Mammary epithelial cell (primary cell): ENCODE measurements around the gene SSH3.

Experiments used
- CTCF ChIP-seq, 2 donors: IDR thresholded peaks in 1 of 2; conservative IDR thresholded peaks in 1 of 2; 2 replicates each; pipeline ENCODE4 v1.5.1; 2011 to 2012; ENCODE audit warnings: inconsistent platforms in 2 of 2, low read length in 2 of 2, mild to moderate bottlenecking in 2 of 2, control low read depth in 1 of 2, low read depth in 1 of 2; ENCODE audit not compliant: insufficient read depth in 1 of 2; ENCODE audit errors: extremely low read depth in 1 of 2
- EZH2 ChIP-seq: IDR thresholded peaks from 2 replicates; pipeline ENCODE4 v1.6.1; 2012; ENCODE audit warnings: low read length, inconsistent platforms, borderline replicate concordance

- TF ChIP-seq EZH2 = no peak
- TF ChIP-seq CTCF (conservative IDR thresholded peaks at IDR 0.05 in 1 of 2, IDR thresholded peaks at IDR 0.05 in 1 of 2; ENCODE audit: extremely low read depth in 1 of 2, insufficient read depth in 1 of 2, low read depth in 1 of 2, low read length in 2 of 2) = no peak
Observed at GRCh38 chr11:67270256-67271204, 32.8 kb upstream of the SSH3 start.
